GM23338 (cell line): Measurements from ENCODE around the gene MSGN1. TPM values are rescaled to one million over a fixed set of nuclear protein-coding genes. Genes with fewer than 3 reads are reported as not detected.

Experiments used
- polyA plus RNA-seq: library from polyadenylated mRNA; unstranded; fragments of >200 nt; fragmentation: Nextera tagmentation; extraction: Ambion mirVana; gene quantifications from 2 replicates; pipeline ENCODE4 v1.2.1, GENCODE V29; 2016
- total RNA-seq: library from RNA; depleted of rRNA; stranded (reverse); fragments of >200 nt; shearing (Covaris generic); gene quantifications from 2 replicates; pipeline ENCODE4 v1.2.3, GENCODE V29; 2014; rRNA removed

Gene MSGN1
- total and polyA plus RNA-seq, 2 experiments from 2014 or later = not detected

Other genes with a start within 250 kb of the MSGN1 start
- gene SMC6, start 62.6 kb upstream of the MSGN1 start, total RNA-seq = 43.3 and 53.4 TPM in 2 replicates
- gene SMC6, start 62.6 kb upstream of the MSGN1 start, polyA plus RNA-seq = 45.5 and 59.8 TPM in 2 replicates
- 25.2 and 43.3 TPM in 2 replicates for gene GEN1, start 62.3 kb upstream of the MSGN1 start, total RNA-seq
- gene GEN1, start 62.3 kb upstream of the MSGN1 start, polyA plus RNA-seq = 9.8 and 14.2 TPM in 2 replicates
- gene KCNS3, start 62.2 kb downstream of the MSGN1 start, total RNA-seq = 62.4 and 80.0 TPM in 2 replicates
- 20.6 and 23.2 TPM in 2 replicates for gene KCNS3, start 62.2 kb downstream of the MSGN1 start, polyA plus RNA-seq